Brain microvascular endothelial cell (primary cell): ENCODE results near the gene TMEM119.

Source experiments
- DNase-seq: peaks from one replicate; pipeline ENCODE4 v3.0.0-alpha.2; 2020
- H3K27ac ChIP-seq: fragments of 250-450 bp; sonication (Bioruptor Pico); 2 replicates; pipeline ENCODE4 v1.5.1; 2020; ENCODE audit warnings: mild to moderate bottlenecking, moderate library complexity
- H3K27me3 ChIP-seq: fragments of 250-450 bp; sonication (Bioruptor Pico); replicated peaks from 2 replicates; pipeline ENCODE4 v1.5.1; 2020; ENCODE audit warnings: mild to moderate bottlenecking
- H3K36me3 ChIP-seq: fragments of 250-450 bp; sonication (Bioruptor Pico); replicated peaks from 2 replicates; pipeline ENCODE4 v1.5.1; 2020; ENCODE audit warnings: mild to moderate bottlenecking
- H3K4me3 ChIP-seq: 2 replicates; pipeline ENCODE4 v1.5.1; 2011; ENCODE audit warnings: low read depth, mild to moderate bottlenecking, control low read depth, low read length, moderate library complexity
- CTCF ChIP-seq: IDR thresholded peaks from 2 replicates; pipeline ENCODE4 v1.5.1; 2011; ENCODE audit warnings: low read depth, mild to moderate bottlenecking, moderate library complexity, low read length, control low read depth, inconsistent platforms; ENCODE audit errors: missing control alignments
- in situ Hi-C: cut with HindIII; loops from 2 replicates; pipeline ENCODE4 v1.10.0; 2017; ENCODE audit warnings: low sequenced_read_pairs, low pct_ligation_motif_present

The TMEM119 gene

GRCh38 chr12:108584456-108585065 is 13.3 kb downstream of the TMEM119 start:
- in situ Hi-C loops, result no loop called here
- no peak for DNase-seq
- Histone ChIP-seq H3K4me3 (no peak overlapping the region), H3K27me3 (no peaks in the 10 kb centered on the region), H3K36me3 (no peaks in the 10 kb centered on the region), H3K27ac (no peak overlapping the region)
- TF ChIP-seq CTCF, result no peak

- H3K4me3 ChIP-seq, result no peak overlapping the region
- in situ Hi-C loops, result no loop called here
- H3K36me3 ChIP-seq, result no peaks in the 10 kb centered on the region
- H3K27me3 ChIP-seq, result no peaks in the 10 kb centered on the region
- no peak overlapping the region for H3K27ac ChIP-seq
- no peak for DNase-seq
- no peak for TF ChIP-seq CTCF
Measured at GRCh38 chr12:108583991-108584390, 13.9 kb downstream of the TMEM119 start.

GRCh38 chr12:108582978-108583770 is 14.7 kb downstream of the TMEM119 start:
- in situ Hi-C loops, result no loop called here
- Histone ChIP-seq H3K4me3 (no peak overlapping the region), H3K36me3 (no peaks in the 10 kb centered on the region), H3K27ac (no peak overlapping the region), H3K27me3 (no peaks in the 10 kb centered on the region)
- no peak for DNase-seq
- no peak for TF ChIP-seq CTCF

- H3K27ac ChIP-seq, result no peak overlapping the region
- in situ Hi-C loops, result no loop called here
- DNase-seq, result no peak
- no peak overlapping the region for H3K4me3 ChIP-seq
- no peaks in the 10 kb centered on the region for H3K27me3 ChIP-seq
- H3K36me3 ChIP-seq, result no peaks in the 10 kb centered on the region
- TF ChIP-seq CTCF, result no peak
Measured at GRCh38 chr12:108582509-108582908, 15.4 kb downstream of the TMEM119 start.

GRCh38 chr12:108581311-108582227 is 16.3 kb downstream of the TMEM119 start:
- no peak for TF ChIP-seq CTCF
- DNase-seq, result no peak
- no peaks in the 10 kb centered on the region for H3K27me3 ChIP-seq
- in situ Hi-C loops, result no loop called here
- no peak overlapping the region for H3K27ac ChIP-seq
- H3K36me3 ChIP-seq, result no peaks in the 10 kb centered on the region
- H3K4me3 ChIP-seq, result no peak overlapping the region
